ENCODE measurements around the gene CD34. TPM values are rescaled to one million over a fixed set of nuclear protein-coding genes. Genes with fewer than 3 reads are reported as not detected.

The CD34 gene
- total RNA-seq, 4 donors from 2014 or later = 20.7 to 38.8 (median 27.8) TPM

- Histone ChIP-seq H3K27me3 (no peaks in the 10 kb centered on the region), H3K27ac (no peak overlapping the region), H3K9me3 (no peaks in the 10 kb centered on the region), H3K4me3 (replicated peaks in 1 of 3) (no peak overlapping the region), H3K36me3 (no peaks in the 10 kb centered on the region), H3K4me1 (peaks cover 29 to 49% of the 10 kb centered on the region in 2 donors)
- TF ChIP-seq, protein P1, sequence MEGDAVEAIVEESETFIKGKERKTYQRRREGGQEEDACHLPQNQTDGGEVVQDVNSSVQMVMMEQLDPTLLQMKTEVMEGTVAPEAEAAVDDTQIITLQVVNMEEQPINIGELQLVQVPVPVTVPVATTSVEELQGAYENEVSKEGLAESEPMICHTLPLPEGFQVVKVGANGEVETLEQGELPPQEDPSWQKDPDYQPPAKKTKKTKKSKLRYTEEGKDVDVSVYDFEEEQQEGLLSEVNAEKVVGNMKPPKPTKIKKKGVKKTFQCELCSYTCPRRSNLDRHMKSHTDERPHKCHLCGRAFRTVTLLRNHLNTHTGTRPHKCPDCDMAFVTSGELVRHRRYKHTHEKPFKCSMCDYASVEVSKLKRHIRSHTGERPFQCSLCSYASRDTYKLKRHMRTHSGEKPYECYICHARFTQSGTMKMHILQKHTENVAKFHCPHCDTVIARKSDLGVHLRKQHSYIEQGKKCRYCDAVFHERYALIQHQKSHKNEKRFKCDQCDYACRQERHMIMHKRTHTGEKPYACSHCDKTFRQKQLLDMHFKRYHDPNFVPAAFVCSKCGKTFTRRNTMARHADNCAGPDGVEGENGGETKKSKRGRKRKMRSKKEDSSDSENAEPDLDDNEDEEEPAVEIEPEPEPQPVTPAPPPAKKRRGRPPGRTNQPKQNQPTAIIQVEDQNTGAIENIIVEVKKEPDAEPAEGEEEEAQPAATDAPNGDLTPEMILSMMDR (IDR thresholded peaks at IDR 0.05) = no peak
- TF ChIP-seq POLR2A (IDR thresholded peaks at IDR 0.05) = no peak
- no peak for DNase-seq
- WGBS, 2 donors = 70 to 87% methylated on average over 1 of the region's 1 CpG
- intact Hi-C loops (cut with DNase I) = no loop called here
These were observed 69.6 kb downstream of the CD34 start for GRCh38 chr1:207841293-207841692.

DNA sequence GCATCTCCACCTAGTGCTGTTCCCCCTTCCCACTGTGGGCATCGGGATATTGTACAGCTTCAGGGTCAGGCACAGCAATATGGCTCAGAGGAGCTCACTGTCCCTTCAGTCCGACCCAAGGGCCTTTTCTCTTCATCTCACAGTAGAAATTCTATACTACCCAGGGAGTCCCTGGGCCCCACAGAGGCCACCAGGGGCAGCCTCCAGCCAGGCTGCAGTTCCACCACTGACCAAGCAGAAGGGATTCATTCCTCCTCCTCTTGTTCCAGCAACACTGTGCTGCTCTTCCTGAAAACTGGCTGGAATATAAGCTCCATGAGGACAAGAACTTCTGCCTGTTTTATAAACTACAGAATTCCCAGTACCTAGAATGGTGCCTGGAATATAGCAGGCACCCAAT lies 70.5 kb downstream of the CD34 start:
- H3K4me3 ChIP-seq (replicated peaks in 1 of 3) = no peak overlapping the region
- TF ChIP-seq, protein P1 (IDR thresholded peaks at IDR 0.05) = no peak
- TF ChIP-seq POLR2A (IDR thresholded peaks at IDR 0.05) = no peak
- WGBS, 2 donors = 88 to 100% methylated on average over 1 to 2 of the region's 2 CpGs
- H3K27ac ChIP-seq = no peak overlapping the region
- DNase-seq = no peak
- no peaks in the 10 kb centered on the region for H3K27me3 ChIP-seq
- intact Hi-C loops (cut with DNase I) = no loop called here
- H3K9me3 ChIP-seq = no peaks in the 10 kb centered on the region
- no peaks in the 10 kb centered on the region for H3K36me3 ChIP-seq
- peaks cover 33 to 43% of the 10 kb centered on the region in 2 donors for H3K4me1 ChIP-seq

DNA sequence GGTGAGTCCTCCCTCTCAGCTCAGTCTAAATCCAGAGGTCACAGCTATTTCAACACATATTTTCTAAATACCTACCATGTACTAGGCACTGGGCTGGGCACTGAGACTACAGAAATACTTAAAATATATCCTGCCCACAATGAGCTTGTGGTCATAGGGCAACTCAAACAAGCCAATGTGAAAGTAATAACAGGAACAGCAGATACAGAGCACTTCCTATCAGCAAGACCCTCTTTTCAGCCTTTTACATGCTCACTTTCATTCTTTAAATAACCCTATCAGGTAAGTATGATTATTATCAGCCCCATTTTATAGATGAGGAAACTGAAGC lies 71.9 kb downstream of the CD34 start:
- no peaks in the 10 kb centered on the region for H3K36me3 ChIP-seq
- TF ChIP-seq, protein P1 (IDR thresholded peaks at IDR 0.05) = no peak
- TF ChIP-seq POLR2A (IDR thresholded peaks at IDR 0.05) = no peak
- H3K4me1 ChIP-seq = peaks cover 33 to 41% of the 10 kb centered on the region in 2 donors
- no peaks in the 10 kb centered on the region for H3K9me3 ChIP-seq
- H3K27me3 ChIP-seq = no peaks in the 10 kb centered on the region
- DNase-seq = no peak
- intact Hi-C loops (cut with DNase I) = no loop called here
- H3K4me3 ChIP-seq (replicated peaks in 1 of 3) = no peak overlapping the region
- peak overlapping the region in 1 of 3 donors; percentile 34 for H3K27ac ChIP-seq

GRCh38 chr1:207838156-207839082 lies 72.5 kb downstream of the CD34 start:
- peak overlapping the region in 1 of 3 donors; percentile 34 for H3K27ac ChIP-seq
- no peaks in the 10 kb centered on the region for H3K36me3 ChIP-seq
- H3K9me3 ChIP-seq = no peaks in the 10 kb centered on the region
- DNase-seq = peak in 1 of 2 donors; percentile 22
- 80 to 81% methylated on average over 15 of the region's 15 CpGs for WGBS, 2 donors
- H3K4me1 ChIP-seq = peaks cover 33 to 45% of the 10 kb centered on the region in 2 donors
- H3K27me3 ChIP-seq = no peaks in the 10 kb centered on the region
- TF ChIP-seq, protein P1 (IDR thresholded peaks at IDR 0.05) = no peak
- TF ChIP-seq POLR2A (IDR thresholded peaks at IDR 0.05) = no peak
- intact Hi-C loops (cut with DNase I) = no loop called here
- H3K4me3 ChIP-seq (replicated peaks in 1 of 3) = no peak overlapping the region

DNA sequence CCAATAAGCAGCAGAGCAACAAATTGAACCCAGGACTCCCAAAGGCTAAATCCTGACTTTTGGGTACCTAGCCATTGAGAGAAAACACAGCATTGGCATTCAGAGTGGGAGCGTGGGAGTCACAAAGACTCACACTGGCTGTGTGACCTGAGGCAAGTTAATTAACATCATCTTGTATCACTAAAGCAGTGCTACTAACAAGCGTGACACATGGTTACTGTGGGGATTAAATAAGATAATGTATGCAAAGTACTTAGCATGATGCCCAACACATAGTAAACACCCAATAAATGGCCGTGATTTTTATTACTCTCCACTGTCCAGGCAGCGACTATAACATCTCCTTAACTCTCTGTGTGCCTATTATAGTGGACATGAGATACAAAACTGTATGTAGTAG lies 73.3 kb downstream of the CD34 start:
- no peak overlapping the region for H3K4me3 ChIP-seq (replicated peaks in 1 of 3)
- 93 to 96% methylated on average over 4 of the region's 4 CpGs for WGBS, 2 donors
- H3K27me3 ChIP-seq = no peaks in the 10 kb centered on the region
- no peak for DNase-seq
- no peaks in the 10 kb centered on the region for H3K9me3 ChIP-seq
- TF ChIP-seq, protein P1 (IDR thresholded peaks at IDR 0.05) = no peak
- TF ChIP-seq POLR2A (IDR thresholded peaks at IDR 0.05) = no peak
- H3K4me1 ChIP-seq = peaks cover 33 to 52% of the 10 kb centered on the region in 2 donors
- H3K27ac ChIP-seq = peak overlapping the region in 1 of 3 donors; percentile 34
- intact Hi-C loops (cut with DNase I) = no loop called here
- H3K36me3 ChIP-seq = no peaks in the 10 kb centered on the region
